IPS-18c (cell line): ENCODE results near the gene LDLRAD4.
A peak's percentile ranks its signal among the peaks of the same experiment; 100 is the strongest.

Experiments used
- H3K4me3 ChIP-seq: 2 replicates; pipeline ENCODE4 v1.7.0; 2013; ENCODE audit warnings: low read depth, mild to moderate bottlenecking, low read length, moderate library complexity; ENCODE audit not compliant: insufficient read depth
- H3K9me3 ChIP-seq: one replicate; pipeline ENCODE4 v1.6.1; 2013; ENCODE audit warnings: mild to moderate bottlenecking, low read length, moderate library complexity; ENCODE audit not compliant: control insufficient read depth, insufficient read depth

Gene LDLRAD4

GRCh38 chr18:13437796-13438506, 219.4 kb downstream of the LDLRAD4 start:
- no peak overlapping the region for H3K4me3 ChIP-seq
- no peaks in the 10 kb centered on the region for H3K9me3 ChIP-seq

- Histone ChIP-seq H3K4me3 (no peak overlapping the region), H3K9me3 (no peaks in the 10 kb centered on the region)
These were observed 220.0 kb downstream of the LDLRAD4 start for GRCh38 chr18:13438507-13439056.

- Histone ChIP-seq H3K4me3 (no peak overlapping the region), H3K9me3 (no peaks in the 10 kb centered on the region)
These were observed 220.9 kb downstream of the LDLRAD4 start for GRCh38 chr18:13439461-13439860.

GRCh38 chr18:13440277-13441248, 222.0 kb downstream of the LDLRAD4 start:
- Histone ChIP-seq H3K4me3 (no peak overlapping the region), H3K9me3 (no peaks in the 10 kb centered on the region)

- Histone ChIP-seq H3K9me3 (no peaks in the 10 kb centered on the region), H3K4me3 (no peak overlapping the region)
These were observed 223.2 kb downstream of the LDLRAD4 start for GRCh38 chr18:13441736-13442135.

- Histone ChIP-seq H3K4me3 (no peak overlapping the region), H3K9me3 (no peaks in the 10 kb centered on the region)
These were observed 223.9 kb downstream of the LDLRAD4 start for GRCh38 chr18:13442451-13442850.

- H3K4me3 ChIP-seq, result no peak overlapping the region
- no peaks in the 10 kb centered on the region for H3K9me3 ChIP-seq
These were observed 225.0 kb downstream of the LDLRAD4 start for GRCh38 chr18:13443552-13443951.

GRCh38 chr18:13444430-13445240, 226.1 kb downstream of the LDLRAD4 start:
- Histone ChIP-seq H3K9me3 (no peaks in the 10 kb centered on the region), H3K4me3 (no peak overlapping the region)

GRCh38 chr18:13445241-13445897, 226.8 kb downstream of the LDLRAD4 start:
- no peaks in the 10 kb centered on the region for H3K9me3 ChIP-seq
- H3K4me3 ChIP-seq, result no peak overlapping the region

GRCh38 chr18:13446024-13446423, 227.5 kb downstream of the LDLRAD4 start:
- no peaks in the 10 kb centered on the region for H3K9me3 ChIP-seq
- no peak overlapping the region for H3K4me3 ChIP-seq

- peak overlapping the region; percentile 9; the same call in 1 of the 2 replicates for H3K4me3 ChIP-seq
These were observed 228.3 kb downstream of the LDLRAD4 start for GRCh38 chr18:13446610-13447461.

GRCh38 chr18:13447621-13448334, 229.2 kb downstream of the LDLRAD4 start:
- no peaks in the 10 kb centered on the region for H3K9me3 ChIP-seq
- H3K4me3 ChIP-seq, result no peak overlapping the region; the same call in 1 of the 2 replicates

More at GRCh38 chr18:13446610-13447461, 228.3 kb downstream of the LDLRAD4 start:
- no peaks in the 10 kb centered on the region for H3K9me3 ChIP-seq

- H3K4me3 ChIP-seq, result no peak overlapping the region
- no peaks in the 10 kb centered on the region for H3K9me3 ChIP-seq
These were observed 229.8 kb downstream of the LDLRAD4 start for GRCh38 chr18:13448335-13448795.

GRCh38 chr18:13449651-13450050, 231.1 kb downstream of the LDLRAD4 start:
- no peak overlapping the region for H3K4me3 ChIP-seq
- no peaks in the 10 kb centered on the region for H3K9me3 ChIP-seq
